HFFc6 (cell line): ENCODE results near the gene CELF4. TPM values are rescaled to one million over a fixed set of nuclear protein-coding genes. Genes with fewer than 3 reads are reported as not detected.

Experiments
- DNase-seq: peaks from one replicate; pipeline ENCODE4 v3.0.0-alpha.2; 2018
- H3K27ac Mint-ChIP-seq: 2 replicates; pipeline ENCODE4 v1.8.0; 2020; ENCODE audit warnings: mild to moderate bottlenecking, mixed read lengths
- H3K27me3 Mint-ChIP-seq: 2 replicates; pipeline ENCODE4 v1.8.0; 2021; ENCODE audit warnings: mild to moderate bottlenecking, moderate library complexity, mixed read lengths; ENCODE audit not compliant: insufficient read depth
- H3K36me3 Mint-ChIP-seq: 2 replicates; pipeline ENCODE4 v1.8.0; 2021; ENCODE audit warnings: low read depth, mixed read lengths
- H3K4me1 Mint-ChIP-seq: 2 replicates; pipeline ENCODE4 v1.8.0; 2020; ENCODE audit warnings: low read depth, mixed read lengths
- H3K4me3 Mint-ChIP-seq: 2 replicates; pipeline ENCODE4 v1.8.0; 2020; ENCODE audit warnings: mild to moderate bottlenecking, moderate library complexity, mixed read lengths
- H3K9me3 Mint-ChIP-seq: 2 replicates; pipeline ENCODE4 v1.8.0; 2020; ENCODE audit warnings: mild to moderate bottlenecking, mixed read lengths
- total RNA-seq, 6 experiments: library from RNA; stranded (reverse); fragmentation: NEBNext Ultra II Directional; extraction: Animal tissue kit (Norgen Biotek cat#: 25700); gene quantifications; 2 replicates in 1 of 6; 3 replicates in 5 of 6; pipeline ENCODE4 v1.2.3, GENCODE V29; 2021
- TF ChIP-seq, protein P1 (sequence below): fragments of 200-600 bp; sonication (generic); IDR thresholded peaks from 2 replicates; pipeline ENCODE4 v1.5.0; 2021; ENCODE audit warnings: antibody characterized with exemption, mild to moderate bottlenecking

CELF4 gene
- total RNA-seq, 6 experiments from 2014 or later, result not detected

- no peak overlapping the region for H3K4me3 Mint-ChIP-seq
- H3K4me1 Mint-ChIP-seq, result peaks cover 28% of the 10 kb centered on the region
- H3K9me3 Mint-ChIP-seq, result no peaks in the 10 kb centered on the region
- no peaks in the 10 kb centered on the region for H3K36me3 Mint-ChIP-seq
- TF ChIP-seq, protein P1, sequence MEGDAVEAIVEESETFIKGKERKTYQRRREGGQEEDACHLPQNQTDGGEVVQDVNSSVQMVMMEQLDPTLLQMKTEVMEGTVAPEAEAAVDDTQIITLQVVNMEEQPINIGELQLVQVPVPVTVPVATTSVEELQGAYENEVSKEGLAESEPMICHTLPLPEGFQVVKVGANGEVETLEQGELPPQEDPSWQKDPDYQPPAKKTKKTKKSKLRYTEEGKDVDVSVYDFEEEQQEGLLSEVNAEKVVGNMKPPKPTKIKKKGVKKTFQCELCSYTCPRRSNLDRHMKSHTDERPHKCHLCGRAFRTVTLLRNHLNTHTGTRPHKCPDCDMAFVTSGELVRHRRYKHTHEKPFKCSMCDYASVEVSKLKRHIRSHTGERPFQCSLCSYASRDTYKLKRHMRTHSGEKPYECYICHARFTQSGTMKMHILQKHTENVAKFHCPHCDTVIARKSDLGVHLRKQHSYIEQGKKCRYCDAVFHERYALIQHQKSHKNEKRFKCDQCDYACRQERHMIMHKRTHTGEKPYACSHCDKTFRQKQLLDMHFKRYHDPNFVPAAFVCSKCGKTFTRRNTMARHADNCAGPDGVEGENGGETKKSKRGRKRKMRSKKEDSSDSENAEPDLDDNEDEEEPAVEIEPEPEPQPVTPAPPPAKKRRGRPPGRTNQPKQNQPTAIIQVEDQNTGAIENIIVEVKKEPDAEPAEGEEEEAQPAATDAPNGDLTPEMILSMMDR, result no peak
- no peak for DNase-seq
- peaks cover 12% of the 10 kb centered on the region for H3K27me3 Mint-ChIP-seq
- no peak overlapping the region for H3K27ac Mint-ChIP-seq
Observed at GRCh38 chr18:37339701-37340215, 225.8 kb downstream of the CELF4 start.

DNA sequence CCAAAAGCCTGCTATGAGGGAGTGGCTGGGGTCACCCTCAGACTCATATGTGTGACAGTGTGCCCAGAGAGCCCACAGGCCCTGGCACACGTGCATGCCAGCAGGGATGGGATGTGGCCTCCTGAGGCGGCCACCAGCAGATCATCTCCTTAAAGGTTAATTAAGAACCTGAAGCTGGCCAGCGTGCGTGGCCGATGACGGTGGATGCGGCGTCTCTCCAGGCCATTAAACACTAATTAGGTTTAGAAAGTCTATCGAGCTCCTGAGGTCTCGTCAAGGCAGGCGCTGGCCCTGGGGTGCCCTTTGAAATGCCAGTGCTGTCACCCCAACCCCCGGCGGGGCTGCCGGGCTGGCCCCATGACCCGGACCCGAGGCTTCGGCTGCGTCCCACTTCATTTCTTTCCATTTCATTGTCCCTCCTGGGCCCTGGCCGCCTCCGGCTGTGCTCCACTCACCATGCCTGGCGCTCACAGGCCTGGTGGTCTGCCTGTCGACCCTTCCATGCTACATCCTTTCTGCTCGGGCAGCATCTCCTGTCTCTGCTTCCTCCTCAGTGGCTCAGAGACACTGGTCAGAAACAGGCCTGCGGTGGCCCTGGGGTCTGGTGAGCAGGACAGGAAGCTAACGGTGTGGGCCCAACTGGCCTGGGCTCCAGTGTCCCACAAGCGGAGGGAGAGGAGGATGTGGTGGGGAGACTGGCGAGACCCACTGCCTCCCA lies 228.9 kb downstream of the CELF4 start:
- TF ChIP-seq, protein P1, result no peak
- Mint-ChIP-seq H3K27me3 (peaks cover 12% of the 10 kb centered on the region), H3K36me3 (no peaks in the 10 kb centered on the region), H3K9me3 (no peaks in the 10 kb centered on the region), H3K4me3 (no peak overlapping the region), H3K27ac (no peak overlapping the region), H3K4me1 (peaks cover 32% of the 10 kb centered on the region)
- no peak for DNase-seq

DNA sequence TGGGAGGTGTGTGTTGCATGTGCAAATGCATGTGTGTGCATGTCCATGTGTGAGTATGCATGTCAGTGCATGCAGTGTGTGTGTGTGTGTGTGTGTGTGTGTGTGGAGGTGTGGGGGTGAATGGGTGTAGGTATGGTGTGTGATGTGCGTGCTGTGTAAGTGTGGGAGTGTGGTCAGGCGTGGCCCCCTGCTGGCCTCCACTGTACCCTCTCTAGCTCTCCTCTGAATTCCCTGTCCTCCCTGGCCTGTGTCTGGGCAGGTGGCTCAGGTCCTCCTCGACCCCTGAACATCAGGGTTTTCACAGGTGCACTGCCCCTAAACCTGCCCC lies 230.2 kb downstream of the CELF4 start:
- no peaks in the 10 kb centered on the region for H3K36me3 Mint-ChIP-seq
- no peaks in the 10 kb centered on the region for H3K9me3 Mint-ChIP-seq
- H3K27me3 Mint-ChIP-seq, result peaks cover 19% of the 10 kb centered on the region
- no peak overlapping the region for H3K4me3 Mint-ChIP-seq
- TF ChIP-seq, protein P1, result peak; percentile 40
- no peak for DNase-seq
- peaks cover 30% of the 10 kb centered on the region for H3K4me1 Mint-ChIP-seq
- peak overlapping the region; percentile 37 for H3K27ac Mint-ChIP-seq

GRCh38 chr18:37334631-37335408 lies 230.8 kb downstream of the CELF4 start:
- peaks cover 35% of the 10 kb centered on the region for H3K4me1 Mint-ChIP-seq
- H3K4me3 Mint-ChIP-seq, result no peak overlapping the region
- TF ChIP-seq, protein P1, result no peak
- peak; percentile 37 for DNase-seq
- peak overlapping the region; percentile 85 for H3K27ac Mint-ChIP-seq
- no peaks in the 10 kb centered on the region for H3K36me3 Mint-ChIP-seq
- peaks cover 19% of the 10 kb centered on the region for H3K27me3 Mint-ChIP-seq
- H3K9me3 Mint-ChIP-seq, result no peaks in the 10 kb centered on the region

GRCh38 chr18:37332628-37333420 lies 232.8 kb downstream of the CELF4 start:
- Mint-ChIP-seq H3K4me1 (peaks cover 40% of the 10 kb centered on the region), H3K4me3 (no peak overlapping the region), H3K27ac (no peak overlapping the region), H3K9me3 (no peaks in the 10 kb centered on the region), H3K27me3 (peaks cover 13% of the 10 kb centered on the region), H3K36me3 (no peaks in the 10 kb centered on the region)
- DNase-seq, result no peak
- TF ChIP-seq, protein P1, result no peak
